HepG2 (cell line): ENCODE results near the gene TCEA3. TPM values are rescaled to one million over a fixed set of nuclear protein-coding genes. Genes with fewer than 3 reads are reported as not detected.

Experiments
- ATAC-seq: fragments of 200-7000 bp; cut with Tn5 transposase; 3 replicates; pipeline ENCODE4 v1.9.1; 2020; ENCODE audit warnings: mild to moderate bottlenecking, moderate library complexity
- Bru-seq: library from RNA; stranded (reverse); fragments of 400-500 nt; gene quantifications from one replicate; lab custom pipeline; 2021; lab: Mats Ljungman, UMichigan
- BruChase-seq, 2 experiments: library from RNA; stranded (reverse); fragments of 400-500 nt; gene quantifications; one replicate each; lab custom pipeline; 2021; lab: Mats Ljungman, UMichigan
- BruUV-seq: library from RNA; stranded (reverse); fragments of 400-500 nt; replicated peaks from 2 replicates; lab custom pipeline; 2021; lab: Mats Ljungman, UMichigan
- CTCF ChIA-PET: fragments of 300-600 bp; formaldehyde crosslinking; extraction: SDS; loops from one replicate; lab custom pipeline; 2021; ENCODE audit warnings: low total read pairs, inconsistent platforms, low intra/inter-chr PET ratio; lab: Yijun Ruan, JAX
- POLR2A ChIA-PET: fragments of 350-600 bp; sonication (Branson Sonifier 250); formaldehyde crosslinking; loops from one replicate; lab custom pipeline; 2020; ENCODE audit warnings: antibody characterized with exemption, inconsistent platforms; lab: Yijun Ruan, JAX
- DNase-seq: peaks from one replicate; pipeline ENCODE4 v3.0.0-alpha.2; 2015; ENCODE audit warnings: low spot score
- FAIRE-seq: peaks from 3 replicates; lab custom pipeline; 2011; peaks lifted over from hg19 to GRCh38; lab: Jason Lieb, UNC
- H2AFZ ChIP-seq: one replicate; pipeline ENCODE4 v1.6.1; 2011; ENCODE audit warnings: low read length, inconsistent platforms
- H3K27ac ChIP-seq: fragments of 300-600 bp; 3 replicates; pipeline ENCODE4 v1.8.0; 2011; ENCODE audit warnings: mixed run types, mild to moderate bottlenecking, mixed read lengths, low read length, inconsistent platforms; ENCODE audit not compliant: insufficient read depth; ENCODE audit errors: extremely low read length
- H3K27me3 ChIP-seq, 2 experiments: fragments of 200-600 bp in 1 of 2; 2 replicates in 1 of 2; 3 replicates in 1 of 2; pipeline versions ENCODE4 v1.6.0 to v1.8.0; 2011; ENCODE audit warnings: low read length in 2 of 2, mild to moderate bottlenecking in 2 of 2, moderate library complexity in 2 of 2, inconsistent platforms in 1 of 2; ENCODE audit not compliant: insufficient read depth in 2 of 2, control insufficient read depth in 1 of 2
- H3K36me3 ChIP-seq, 2 experiments: fragments of 200-600 bp in 1 of 2; replicated peaks in 1 of 2; 2 replicates in 1 of 2; 3 replicates in 1 of 2; pipeline versions ENCODE4 v1.5.1 to v1.8.0; 2011; ENCODE audit warnings: low read length in 2 of 2, inconsistent platforms in 1 of 2; ENCODE audit not compliant: insufficient read depth in 2 of 2, control insufficient read depth in 1 of 2
- H3K4me1 ChIP-seq: 2 replicates; pipeline ENCODE4 v1.5.1; 2012; ENCODE audit warnings: low read length, inconsistent platforms; ENCODE audit not compliant: insufficient read depth
- H3K4me2 ChIP-seq: 2 replicates; pipeline ENCODE4 v1.6.0; 2011; ENCODE audit warnings: low read depth, low read length, inconsistent platforms
- H3K4me3 ChIP-seq, 3 experiments: fragments of 200-600 bp in 1 of 3; sonication (generic), shearing (Covaris generic) in 1 of 3; replicated peaks in 1 of 3; 2 replicates each; pipeline ENCODE4 v1.5.1; 2011 to 2016; ENCODE audit warnings: low read length in 3 of 3, inconsistent platforms in 2 of 3, low read depth in 2 of 3, mild to moderate bottlenecking in 2 of 3, control low read depth in 1 of 3, mixed read lengths in 1 of 3; ENCODE audit not compliant: insufficient read depth in 1 of 3
- H3K79me2 ChIP-seq: one replicate; pipeline ENCODE4 v1.6.1; 2011; ENCODE audit warnings: low read length, inconsistent platforms; ENCODE audit not compliant: insufficient read depth
- H3K9ac ChIP-seq: 2 replicates; pipeline ENCODE4 v1.6.0; 2011; ENCODE audit warnings: mild to moderate bottlenecking, low read depth, low read length, inconsistent platforms; ENCODE audit not compliant: insufficient read depth
- H3K9me3 ChIP-seq: 2 replicates; pipeline ENCODE4 v1.5.1; 2012; ENCODE audit warnings: mild to moderate bottlenecking, low read length
- H4K20me1 ChIP-seq: 2 replicates; pipeline ENCODE4 v1.6.0; 2011; ENCODE audit warnings: inconsistent platforms, mild to moderate bottlenecking, low read length, moderate library complexity; ENCODE audit not compliant: insufficient read depth
- ADNP ChIP-seq: sonication (generic); formaldehyde crosslinking; IDR thresholded peaks from 2 replicates; pipeline ENCODE4 v1.4.0; 2020; ENCODE audit warnings: missing genetic modification reagents
- HMGA1 ChIP-seq: sonication (generic); formaldehyde crosslinking; conservative IDR thresholded peaks from 2 replicates; pipeline ENCODE4 v1.4.0; 2020; ENCODE audit warnings: missing genetic modification reagents
- MXD4 ChIP-seq: IDR thresholded peaks from 2 replicates; pipeline ENCODE4 v1.6.1; 2016; ENCODE audit warnings: mild to moderate bottlenecking, missing biosample characterization, missing genetic modification reagents
- MYNN ChIP-seq: sonication (generic); formaldehyde crosslinking; IDR thresholded peaks from 2 replicates; pipeline ENCODE4 v1.4.0; 2020; ENCODE audit warnings: mild to moderate bottlenecking, low read depth, missing genetic modification reagents
- NCOR1 ChIP-seq: fragments of 200-600 bp; sonication (generic); IDR thresholded peaks from 2 replicates; pipeline ENCODE4 v1.7.0; 2017; ENCODE audit warnings: antibody characterized with exemption, low read length, borderline replicate concordance
- NR2F1 ChIP-seq, 2 experiments: fragments of 450-650 bp in 1 of 2; formaldehyde crosslinking in 1 of 2; IDR thresholded peaks; 2 replicates each; pipeline versions ENCODE4 v1.5.0 to v1.6.1; 2016 to 2020; ENCODE audit warnings: mild to moderate bottlenecking in 1 of 2, missing compliant biosample characterization in 1 of 2, missing genetic modification reagents in 1 of 2, moderate library complexity in 1 of 2
- ZNF180 ChIP-seq: sonication (generic); formaldehyde crosslinking; IDR thresholded peaks from 2 replicates; pipeline ENCODE4 v1.4.0; 2020; ENCODE audit warnings: low read depth, missing genetic modification reagents, borderline replicate concordance
- ZNF782 ChIP-seq: sonication (generic); formaldehyde crosslinking; IDR thresholded peaks from 2 replicates; pipeline ENCODE4 v1.4.0; 2020; ENCODE audit warnings: missing genetic modification reagents, mild to moderate bottlenecking, borderline replicate concordance
- WGBS: methylation state at CpG from one replicate; pipeline ENCODE4 v1.1.6; 2017; ENCODE audit warnings: low lambda C conversion rate; 5-methylcytosine and 5-hydroxymethylcytosine counted together
- in situ Hi-C: cut with HindIII; loops from 2 replicates; pipeline ENCODE4 v1.10.0; 2017; ENCODE audit warnings: low pct_unique_long_range_greater_than_20kb; ENCODE audit not compliant: extremely low pct_ligation_motif_present
- intact Hi-C: fragments of 100-400 bp; cut with micrococcal nuclease; formaldehyde crosslinking; loops from one replicate; pipeline ENCODE4 v1.10.0; 2022; ENCODE audit not compliant: unreplicated experiment
- long read RNA-seq, 2 experiments: library from RNA in 1 of 2; library from polyadenylated mRNA in 1 of 2; stranded (forward) in 1 of 2; unstranded in 1 of 2; transcript quantifications; one replicate each; pipeline ENCODE4 v2.0.0, GENCODE V29; 2019 to 2022
- polyA minus RNA-seq, 3 experiments: library from RNA; depleted of rRNA, polyadenylated mRNA; stranded (reverse); fragments of >200 nt; gene quantifications; 2 replicates each; pipeline ENCODE4 v1.2.3, GENCODE V29; 2011; ENCODE audit warnings: low replicate concordance in 1 of 3
- polyA plus RNA-seq, 8 experiments: library from polyadenylated mRNA; depleted of rRNA in 3 of 8; stranded (reverse) in 7 of 8; unstranded in 1 of 8; fragments of >200 nt; fragmentation: Illumina TruSeq in 4 of 8; extraction: Trizol in 4 of 8; gene quantifications; 2 replicates each; pipeline versions ENCODE4 v1.2.1 to v1.2.3, GENCODE V29; 2011 to 2016; ENCODE audit warnings: low read depth in 4 of 8, missing spikeins in 1 of 8, mixed read lengths in 1 of 8; ENCODE audit not compliant: insufficient read depth in 1 of 8
- total RNA-seq, 5 experiments: library from RNA; depleted of rRNA; stranded (reverse); fragments of >200 nt; fragmentation: Illumina TruSeq; extraction: Trizol; gene quantifications; 2 replicates each; pipeline ENCODE4 v1.2.3, GENCODE V29; 2016; ENCODE audit warnings: low read depth in 1 of 5
- TF ChIP-seq, protein P1 (sequence below), 2 experiments: IDR thresholded peaks; 2 replicates each; pipeline ENCODE4 v1.6.1; 2011 to 2012; ENCODE audit warnings: low read length in 2 of 2, borderline replicate concordance in 1 of 2, low read depth in 1 of 2, mild to moderate bottlenecking in 1 of 2, moderate library complexity in 1 of 2
- TF ChIP-seq, protein P2 (sequence below): sonication (generic); formaldehyde crosslinking; IDR thresholded peaks from 2 replicates; pipeline ENCODE4 v1.5.1; 2020; ENCODE audit warnings: mild to moderate bottlenecking, missing genetic modification reagents, moderate library complexity

Gene TCEA3
- total RNA-seq (2016; rRNA removed; fragmentation: Illumina TruSeq; extraction: Trizol) = 81.5 and 84.6 TPM in 2 replicates
- 62.6 and 67.5 TPM in 2 replicates for total RNA-seq (2016; cell fraction: cytosol; rRNA removed; fragmentation: Illumina TruSeq; extraction: Trizol; ENCODE audit: low read depth)
- 77.6 and 83.3 TPM in 2 replicates for total RNA-seq (2016; cell fraction: insoluble cytoplasmic fraction; rRNA removed; fragmentation: Illumina TruSeq; extraction: Trizol)
- total RNA-seq (2016; cell fraction: membrane; rRNA removed; fragmentation: Illumina TruSeq; extraction: Trizol) = 58.1 and 63.2 TPM in 2 replicates
- total RNA-seq (2016; cell fraction: nucleus; rRNA removed; fragmentation: Illumina TruSeq; extraction: Trizol) = 55.6 and 64.4 TPM in 2 replicates
- polyA plus RNA-seq (2011; rRNA removed) = 55.5 and 57.9 TPM in 2 replicates
- 41.6 and 53.2 TPM in 2 replicates for polyA plus RNA-seq (2011; cell fraction: cytosol; rRNA removed)
- 94.8 and 103 TPM in 2 replicates for polyA plus RNA-seq (2011; cell fraction: nucleus; rRNA removed)
- 43.1 and 68.0 TPM in 2 replicates for polyA plus RNA-seq (2012)
- 77.6 and 80.8 TPM in 2 replicates for polyA plus RNA-seq (2016; cell fraction: cytosol; fragmentation: Illumina TruSeq; extraction: Trizol; ENCODE audit: low read depth)
- 107 and 119 TPM in 2 replicates for polyA plus RNA-seq (2016; cell fraction: insoluble cytoplasmic fraction; fragmentation: Illumina TruSeq; extraction: Trizol; ENCODE audit: low read depth)
- 67.2 and 70.2 TPM in 2 replicates for polyA plus RNA-seq (2016; cell fraction: membrane; fragmentation: Illumina TruSeq; extraction: Trizol; ENCODE audit: low read depth)
- 133 and 140 TPM in 2 replicates for polyA plus RNA-seq (2016; cell fraction: nucleus; fragmentation: Illumina TruSeq; extraction: Trizol; ENCODE audit: insufficient read depth, low read depth)
- 2.4 and 21.3 TPM in 2 replicates for polyA minus RNA-seq (2011; rRNA and poly(A)+ RNA removed; ENCODE audit: low replicate concordance)
- polyA minus RNA-seq (2011; cell fraction: cytosol; rRNA and poly(A)+ RNA removed) = 14.4 and 14.5 TPM in 2 replicates
- polyA minus RNA-seq (2011; cell fraction: nucleus; rRNA and poly(A)+ RNA removed) = 28.3 and 31.7 TPM in 2 replicates
- Bru-seq, nascent RNA = percentile 81 among the genes with signal in this experiment
- BruChase-seq, experiment 1, labeled RNA remaining after a 6-hour chase = percentile 76 among the genes with signal in this experiment
- BruChase-seq, experiment 2, labeled RNA remaining after a 2-hour chase = percentile 85 among the genes with signal in this experiment
- long read RNA-seq, experiment 1, transcript TCEA3-203 (11 exons, 1,559 nt) = major isoform, 95 of 154 reads
- long read RNA-seq, experiment 1, partial matches to known transcripts = 10 of 154 reads
- long read RNA-seq, experiment 1, other reads (novel, unspliced or antisense) = 47 of 154 reads
- long read RNA-seq, experiment 2, transcript TCEA3-203 (11 exons, 1,559 nt) = major isoform, 21 of 70 reads
- long read RNA-seq, experiment 2, partial matches to known transcripts = 13 of 70 reads
- long read RNA-seq, experiment 2, other reads (novel, unspliced or antisense) = 36 of 70 reads

DNA sequence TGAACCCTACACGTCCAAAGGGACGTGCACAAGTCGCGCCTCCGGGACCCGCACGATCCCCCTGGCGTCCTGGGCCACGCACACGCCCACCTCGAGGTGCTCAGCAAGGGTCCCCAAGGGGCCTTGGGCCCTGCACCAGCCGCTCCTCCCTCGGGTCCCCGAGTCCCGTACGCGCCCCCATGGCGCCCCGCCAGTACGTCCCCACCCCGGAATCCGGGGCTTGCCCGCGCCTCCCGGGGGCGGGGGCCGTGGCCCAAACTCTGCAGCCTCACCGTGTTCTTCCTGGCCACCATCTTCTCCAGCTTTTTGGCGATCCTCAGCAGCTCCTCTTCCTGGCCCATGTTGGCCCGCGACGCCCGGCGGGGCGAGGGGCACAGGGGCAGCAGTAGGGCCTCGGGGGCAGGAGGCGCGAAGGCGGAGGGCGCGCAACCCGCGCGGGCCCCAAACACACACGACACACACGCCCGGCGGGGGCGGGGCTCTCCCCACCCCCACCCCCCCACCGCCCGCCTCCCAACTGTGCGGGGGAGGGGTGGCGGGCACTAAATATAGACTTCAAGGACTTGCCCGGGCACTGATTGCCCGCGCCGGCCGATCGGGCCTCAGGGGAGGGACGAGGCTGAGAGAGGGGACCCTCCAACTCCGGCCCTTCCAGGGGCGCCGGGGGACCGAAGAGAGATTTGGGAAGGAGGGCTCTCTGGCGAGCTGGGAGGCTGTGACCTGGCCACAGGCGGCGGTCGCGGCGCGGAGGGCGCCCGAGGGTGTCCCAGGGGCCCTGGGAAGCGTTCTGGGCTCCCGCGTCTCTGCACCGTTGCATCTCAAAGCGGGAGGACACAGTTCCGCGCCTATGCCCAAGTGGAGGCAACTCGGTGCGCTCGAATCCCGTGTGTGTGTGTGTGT lies at the start of gene TCEA3:
Gene TCEA3, minus strand, starts transcription at position 456 of the 900 bp plus-strand sequence. Its CDS starts 115 bp downstream, at position 341.
- Histone ChIP-seq H3K4me3 (peak within 1 kb of the TSS; percentile 62 to 88 (median 73)), H3K79me2 (peaks cover 39% of the 10 kb centered on the region), H2AFZ (no peak within 1 kb of the TSS), H3K4me1 (peaks cover 72% of the 10 kb centered on the region), H3K9ac (peak within 1 kb of the TSS; percentile 90), H3K27ac (peak within 1 kb of the TSS; percentile 92), H4K20me1 (no peaks in the 10 kb centered on the region), H3K36me3 (peaks cover 2 to 15% of the 10 kb centered on the region in 2 experiments; a peak in 4 of 5 replicates), H3K4me2 (peak within 1 kb of the TSS; percentile 78), H3K27me3 (no peaks in the 10 kb centered on the region), H3K9me3 (no peaks in the 10 kb centered on the region)
- ATAC-seq (peak; percentile 46), FAIRE-seq (no peak), DNase-seq (peak; percentile 42)
- 0% methylated on average over 23 of the region's 84 CpGs for WGBS
- POLR2A ChIA-PET = interaction anchor here (0.9 to 3.7 kb wide), 14 partner anchors 13 to 110 kb away, joined by 3 to 22 read pairs (median 4); partner anchors contain the start of genes ASAP3 and HNRNPR
- CTCF ChIA-PET = no interaction called here
- in situ Hi-C loops = no loop called here
- BruUV-seq = no TSS peak
- intact Hi-C loops = loop anchor here (1.0 kb wide), 1 partner anchor 49 kb away; no protein-coding TSS in a partner anchor
- TF ChIP-seq ADNP (CRISPR knock-in tag) (no peak), ZNF180 (CRISPR knock-in tag) (no peak), MYNN (CRISPR knock-in tag) (no peak), HMGA1 (CRISPR knock-in tag) (no peak), NCOR1 (no peak), ZNF782 (CRISPR knock-in tag) (peak; percentile 21; the same call in 1 of the 2 replicates), NR2F1 (CRISPR knock-in tag; IDR thresholded peaks at IDR 0.05) (no peak), MXD4 (no peak)
- TF ChIP-seq, protein P1, sequence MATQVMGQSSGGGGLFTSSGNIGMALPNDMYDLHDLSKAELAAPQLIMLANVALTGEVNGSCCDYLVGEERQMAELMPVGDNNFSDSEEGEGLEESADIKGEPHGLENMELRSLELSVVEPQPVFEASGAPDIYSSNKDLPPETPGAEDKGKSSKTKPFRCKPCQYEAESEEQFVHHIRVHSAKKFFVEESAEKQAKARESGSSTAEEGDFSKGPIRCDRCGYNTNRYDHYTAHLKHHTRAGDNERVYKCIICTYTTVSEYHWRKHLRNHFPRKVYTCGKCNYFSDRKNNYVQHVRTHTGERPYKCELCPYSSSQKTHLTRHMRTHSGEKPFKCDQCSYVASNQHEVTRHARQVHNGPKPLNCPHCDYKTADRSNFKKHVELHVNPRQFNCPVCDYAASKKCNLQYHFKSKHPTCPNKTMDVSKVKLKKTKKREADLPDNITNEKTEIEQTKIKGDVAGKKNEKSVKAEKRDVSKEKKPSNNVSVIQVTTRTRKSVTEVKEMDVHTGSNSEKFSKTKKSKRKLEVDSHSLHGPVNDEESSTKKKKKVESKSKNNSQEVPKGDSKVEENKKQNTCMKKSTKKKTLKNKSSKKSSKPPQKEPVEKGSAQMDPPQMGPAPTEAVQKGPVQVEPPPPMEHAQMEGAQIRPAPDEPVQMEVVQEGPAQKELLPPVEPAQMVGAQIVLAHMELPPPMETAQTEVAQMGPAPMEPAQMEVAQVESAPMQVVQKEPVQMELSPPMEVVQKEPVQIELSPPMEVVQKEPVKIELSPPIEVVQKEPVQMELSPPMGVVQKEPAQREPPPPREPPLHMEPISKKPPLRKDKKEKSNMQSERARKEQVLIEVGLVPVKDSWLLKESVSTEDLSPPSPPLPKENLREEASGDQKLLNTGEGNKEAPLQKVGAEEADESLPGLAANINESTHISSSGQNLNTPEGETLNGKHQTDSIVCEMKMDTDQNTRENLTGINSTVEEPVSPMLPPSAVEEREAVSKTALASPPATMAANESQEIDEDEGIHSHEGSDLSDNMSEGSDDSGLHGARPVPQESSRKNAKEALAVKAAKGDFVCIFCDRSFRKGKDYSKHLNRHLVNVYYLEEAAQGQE (IDR thresholded peaks at IDR 0.05; ENCODE audit: borderline replicate concordance in 1 of 2, low read depth in 1 of 2, low read length in 2 of 2) = no peak
- TF ChIP-seq, protein P2, sequence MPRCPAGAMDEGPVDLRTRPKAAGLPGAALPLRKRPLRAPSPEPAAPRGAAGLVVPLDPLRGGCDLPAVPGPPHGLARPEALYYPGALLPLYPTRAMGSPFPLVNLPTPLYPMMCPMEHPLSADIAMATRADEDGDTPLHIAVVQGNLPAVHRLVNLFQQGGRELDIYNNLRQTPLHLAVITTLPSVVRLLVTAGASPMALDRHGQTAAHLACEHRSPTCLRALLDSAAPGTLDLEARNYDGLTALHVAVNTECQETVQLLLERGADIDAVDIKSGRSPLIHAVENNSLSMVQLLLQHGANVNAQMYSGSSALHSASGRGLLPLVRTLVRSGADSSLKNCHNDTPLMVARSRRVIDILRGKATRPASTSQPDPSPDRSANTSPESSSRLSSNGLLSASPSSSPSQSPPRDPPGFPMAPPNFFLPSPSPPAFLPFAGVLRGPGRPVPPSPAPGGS (CRISPR knock-in tag) = no peak
